Lower leg skin (tissue), 3 donors: ENCODE measurements around the gene DOHH.

Experiments used
- POLR2A ChIP-seq, 2 donors: fragments of 450-650 bp; IDR thresholded peaks; one replicate each; pipeline ENCODE4 v1.6.1; 2016 to 2017; ENCODE audit warnings: antibody characterized with exemption in 2 of 2, mild to moderate bottlenecking in 1 of 2, moderate library complexity in 1 of 2
- TF ChIP-seq, protein P1 (sequence below), 3 donors: fragments of 450-650 bp; IDR thresholded peaks; one replicate each; pipeline ENCODE4 v1.5.1; 2016; ENCODE audit warnings: antibody characterized with exemption in 3 of 3, mild to moderate bottlenecking in 3 of 3, moderate library complexity in 2 of 3

DNA sequence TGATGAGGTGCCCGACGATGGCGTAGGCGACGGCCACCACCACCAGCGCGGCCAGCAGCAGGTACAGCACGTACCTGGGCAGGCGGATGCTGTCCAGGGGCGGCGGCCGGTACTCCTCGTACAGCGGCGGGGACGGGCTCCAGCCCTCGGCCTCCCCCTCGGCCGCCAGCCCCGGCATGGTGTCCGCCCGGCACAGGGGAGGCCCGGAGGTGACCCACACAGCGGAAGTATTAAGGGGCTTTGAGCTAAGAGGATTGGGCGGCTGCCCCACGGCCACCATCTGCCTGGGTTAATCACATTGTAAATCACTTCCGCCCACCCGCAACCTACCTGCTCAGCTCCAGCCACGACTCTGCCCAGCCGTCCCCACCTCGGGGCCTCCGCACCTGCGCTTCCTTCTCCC, 17.2 kb downstream of the DOHH start, which contains the start of gene SMIM44:
- TF ChIP-seq, protein P1, sequence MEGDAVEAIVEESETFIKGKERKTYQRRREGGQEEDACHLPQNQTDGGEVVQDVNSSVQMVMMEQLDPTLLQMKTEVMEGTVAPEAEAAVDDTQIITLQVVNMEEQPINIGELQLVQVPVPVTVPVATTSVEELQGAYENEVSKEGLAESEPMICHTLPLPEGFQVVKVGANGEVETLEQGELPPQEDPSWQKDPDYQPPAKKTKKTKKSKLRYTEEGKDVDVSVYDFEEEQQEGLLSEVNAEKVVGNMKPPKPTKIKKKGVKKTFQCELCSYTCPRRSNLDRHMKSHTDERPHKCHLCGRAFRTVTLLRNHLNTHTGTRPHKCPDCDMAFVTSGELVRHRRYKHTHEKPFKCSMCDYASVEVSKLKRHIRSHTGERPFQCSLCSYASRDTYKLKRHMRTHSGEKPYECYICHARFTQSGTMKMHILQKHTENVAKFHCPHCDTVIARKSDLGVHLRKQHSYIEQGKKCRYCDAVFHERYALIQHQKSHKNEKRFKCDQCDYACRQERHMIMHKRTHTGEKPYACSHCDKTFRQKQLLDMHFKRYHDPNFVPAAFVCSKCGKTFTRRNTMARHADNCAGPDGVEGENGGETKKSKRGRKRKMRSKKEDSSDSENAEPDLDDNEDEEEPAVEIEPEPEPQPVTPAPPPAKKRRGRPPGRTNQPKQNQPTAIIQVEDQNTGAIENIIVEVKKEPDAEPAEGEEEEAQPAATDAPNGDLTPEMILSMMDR (IDR thresholded peaks at IDR 0.05) = no peak
- TF ChIP-seq POLR2A (IDR thresholded peaks at IDR 0.05) = no peak
